Suprapubic skin (tissue), 3 donors: ENCODE results near the gene HDLBP.

Source experiments
- CTCF ChIP-seq, 2 donors: fragments of 200-600 bp in 1 of 2; fragments of 450-650 bp in 1 of 2; sonication (generic) in 1 of 2; IDR thresholded peaks; one replicate each; pipeline ENCODE4 v1.5.1; 2016 to 2019; ENCODE audit warnings: antibody characterized with exemption in 2 of 2, mild to moderate bottlenecking in 1 of 2, moderate library complexity in 1 of 2
- POLR2A ChIP-seq, 2 donors: fragments of 450-650 bp; IDR thresholded peaks; one replicate each; pipeline ENCODE4 v1.6.1; 2017; ENCODE audit warnings: antibody characterized with exemption in 2 of 2, mild to moderate bottlenecking in 2 of 2, moderate library complexity in 2 of 2

- no peak for TF ChIP-seq CTCF (IDR thresholded peaks at IDR 0.05)
- no peak for TF ChIP-seq POLR2A (IDR thresholded peaks at IDR 0.05)
Measured at GRCh38 chr2:241275504-241275903, 40.0 kb downstream of the HDLBP start.
